HG03095 (cell line): ENCODE data around the gene LDLRAD4.
A peak's percentile ranks its signal among the peaks of the same experiment; 100 is the strongest.

ENCODE experiments used
- ATAC-seq: cut with Tn5 transposase; IDR thresholded peaks from one replicate; pipeline ENCODE4 v1.9.1; 2021; ENCODE audit warnings: moderate library complexity; ENCODE audit not compliant: unreplicated experiment

The LDLRAD4 gene

GRCh38 chr18:13440277-13441248, 222.0 kb downstream of the LDLRAD4 start:
- no peak for ATAC-seq

GRCh38 chr18:13441736-13442135, 223.2 kb downstream of the LDLRAD4 start:
- no peak for ATAC-seq

GRCh38 chr18:13442451-13442850, 223.9 kb downstream of the LDLRAD4 start:
- ATAC-seq, result no peak

- no peak for ATAC-seq
These were observed 225.0 kb downstream of the LDLRAD4 start for GRCh38 chr18:13443552-13443951.

GRCh38 chr18:13444430-13445240, 226.1 kb downstream of the LDLRAD4 start:
- ATAC-seq, result no peak

- ATAC-seq, result no peak
These were observed 226.8 kb downstream of the LDLRAD4 start for GRCh38 chr18:13445241-13445897.

GRCh38 chr18:13446024-13446423, 227.5 kb downstream of the LDLRAD4 start:
- no peak for ATAC-seq

- no peak for ATAC-seq
These were observed 228.3 kb downstream of the LDLRAD4 start for GRCh38 chr18:13446610-13447461.

GRCh38 chr18:13447621-13448334, 229.2 kb downstream of the LDLRAD4 start:
- no peak for ATAC-seq

GRCh38 chr18:13448335-13448795, 229.8 kb downstream of the LDLRAD4 start:
- no peak for ATAC-seq

GRCh38 chr18:13449651-13450050, 231.1 kb downstream of the LDLRAD4 start:
- ATAC-seq, result no peak

GRCh38 chr18:13450289-13451212, 232.0 kb downstream of the LDLRAD4 start:
- ATAC-seq, result peak; percentile 80

GRCh38 chr18:13451213-13451540, 232.6 kb downstream of the LDLRAD4 start:
- ATAC-seq, result no peak

- no peak for ATAC-seq
These were observed 233.3 kb downstream of the LDLRAD4 start for GRCh38 chr18:13451661-13452387.

- ATAC-seq, result no peak
These were observed 233.8 kb downstream of the LDLRAD4 start for GRCh38 chr18:13452388-13452811.

- no peak for ATAC-seq
These were observed 234.5 kb downstream of the LDLRAD4 start for GRCh38 chr18:13452871-13453680.

GRCh38 chr18:13453714-13454113, 235.2 kb downstream of the LDLRAD4 start:
- no peak for ATAC-seq
